ENCODE data around the gene NCKAP5L. TPM values are rescaled to one million over a fixed set of nuclear protein-coding genes. Genes with fewer than 3 reads are reported as not detected.
A peak's percentile ranks its signal among the peaks of the same experiment; 100 is the strongest.

NCKAP5L gene
- total RNA-seq, 4 donors from 2014 or later: 36.1 to 70.2 (median 44.7) TPM

GRCh38 chr12:49761677-49762467 lies 66.3 kb downstream of the NCKAP5L start:
- WGBS, 2 donors: 82 to 84% methylated on average over 4 of the region's 4 CpGs
- Histone ChIP-seq H3K4me3 (no peak overlapping the region), H3K4me1 (peaks cover 0 to 23% (median 3%) of the 10 kb centered on the region in 4 donors), H3K9me3 (no peaks in the 10 kb centered on the region), H3K36me3 (peaks cover 0 to 88% (median 44%) of the 10 kb centered on the region in 3 donors), H3K27ac (no peak overlapping the region), H3K27me3 (no peaks in the 10 kb centered on the region)
- DNase-seq (ENCODE audit: low spot score in 2 of 2): no peak
- TF ChIP-seq POLR2A (IDR thresholded peaks at IDR 0.05): no peak
- TF ChIP-seq EP300 (IDR thresholded peaks at IDR 0.05): no peak

- H3K4me1 ChIP-seq: peaks cover 0 to 96% (median 55%) of the 10 kb centered on the region in 4 donors
These were observed 77.2 kb downstream of the NCKAP5L start for GRCh38 chr12:49750996-49751393.

GRCh38 chr12:49750027-49750995 lies 77.9 kb downstream of the NCKAP5L start:
- H3K36me3 ChIP-seq: peaks cover 0 to 34% (median 14%) of the 10 kb centered on the region in 3 donors
- TF ChIP-seq CTCF (IDR thresholded peaks at IDR 0.05): no peak
- TF ChIP-seq EP300 (IDR thresholded peaks at IDR 0.05): no peak
- no peak for TF ChIP-seq POLR2A (IDR thresholded peaks at IDR 0.05)
- H3K27me3 ChIP-seq: no peaks in the 10 kb centered on the region
- no peak overlapping the region for H3K4me3 ChIP-seq
- no peaks in the 10 kb centered on the region for H3K9me3 ChIP-seq
- 49 to 56% methylated on average over 8 of the region's 8 CpGs for WGBS, 2 donors
- H3K27ac ChIP-seq: peak overlapping the region in 2 of 4 donors; percentile 7 to 39
- H3K4me1 ChIP-seq: peaks cover 0 to 97% (median 57%) of the 10 kb centered on the region in 4 donors
- DNase-seq (ENCODE audit: low spot score in 2 of 2): no peak

More at GRCh38 chr12:49750996-49751393, 77.2 kb downstream of the NCKAP5L start:
- Histone ChIP-seq H3K9me3 (no peaks in the 10 kb centered on the region), H3K27me3 (no peaks in the 10 kb centered on the region), H3K4me3 (no peak overlapping the region), H3K36me3 (peaks cover 0 to 41% (median 20%) of the 10 kb centered on the region in 3 donors), H3K27ac (peak overlapping the region in 1 of 4 donors; percentile 39)
- TF ChIP-seq POLR2A (IDR thresholded peaks at IDR 0.05): no peak
- no peak for TF ChIP-seq CTCF (IDR thresholded peaks at IDR 0.05)
- TF ChIP-seq EP300 (IDR thresholded peaks at IDR 0.05): no peak
- WGBS, 2 donors: 18 to 26% methylated on average over 1 of the region's 1 CpG
- DNase-seq (ENCODE audit: low spot score in 2 of 2): no peak

GRCh38 chr12:49748800-49749199 lies 79.4 kb downstream of the NCKAP5L start:
- 56 to 63% methylated on average over 3 of the region's 3 CpGs for WGBS, 2 donors
- H3K36me3 ChIP-seq: peaks cover 0 to 19% (median 10%) of the 10 kb centered on the region in 3 donors
- TF ChIP-seq POLR2A (IDR thresholded peaks at IDR 0.05) (no peak), CTCF (IDR thresholded peaks at IDR 0.05) (no peak), EP300 (IDR thresholded peaks at IDR 0.05) (no peak)
- H3K4me1 ChIP-seq: peaks cover 0 to 97% (median 62%) of the 10 kb centered on the region in 4 donors
- H3K9me3 ChIP-seq: no peaks in the 10 kb centered on the region
- H3K27me3 ChIP-seq: no peaks in the 10 kb centered on the region
- H3K4me3 ChIP-seq: no peak overlapping the region
- no peak overlapping the region for H3K27ac ChIP-seq
- no peak for DNase-seq (ENCODE audit: low spot score in 2 of 2)

GRCh38 chr12:49748306-49748705 lies 79.9 kb downstream of the NCKAP5L start:
- H3K4me1 ChIP-seq: peaks cover 0 to 97% (median 62%) of the 10 kb centered on the region in 4 donors
- WGBS, 2 donors: 47 to 57% methylated on average over 1 of the region's 1 CpG
- no peak for TF ChIP-seq EP300 (IDR thresholded peaks at IDR 0.05)
- no peak for TF ChIP-seq CTCF (IDR thresholded peaks at IDR 0.05)
- TF ChIP-seq POLR2A (IDR thresholded peaks at IDR 0.05): no peak
- no peak overlapping the region for H3K27ac ChIP-seq
- peaks cover 0 to 14% (median 7%) of the 10 kb centered on the region in 3 donors for H3K36me3 ChIP-seq
- no peak for DNase-seq (ENCODE audit: low spot score in 2 of 2)
- H3K27me3 ChIP-seq: no peaks in the 10 kb centered on the region
- no peak overlapping the region for H3K4me3 ChIP-seq
- no peaks in the 10 kb centered on the region for H3K9me3 ChIP-seq

Measured in tibial nerve (tissue), 4 donors.